GM12878 (cell line): ENCODE data around the gene DNPEP. TPM values are rescaled to one million over a fixed set of nuclear protein-coding genes. Genes with fewer than 3 reads are reported as not detected.

ENCODE experiments used
- ATAC-seq: fragments of 200-7000 bp; cut with Tn5 transposase; 3 replicates; pipeline ENCODE4 v1.9.1; 2020; ENCODE audit warnings: mild to moderate bottlenecking, moderate library complexity
- BruUV-seq: library from RNA; stranded (reverse); fragments of 400-500 nt; replicated peaks from 2 replicates; lab custom pipeline; 2021; lab: Mats Ljungman, UMichigan
- CTCF ChIA-PET: fragments of 300-600 bp; sonication (Branson Sonifier 250); formaldehyde crosslinking; extraction: SDS; loops from one replicate; lab custom pipeline; 2021; ENCODE audit warnings: inconsistent platforms; lab: Yijun Ruan, JAX
- POLR2A ChIA-PET: fragments of 350-600 bp; formaldehyde crosslinking; extraction: SDS; loops from one replicate; lab custom pipeline; 2021; ENCODE audit warnings: inconsistent platforms; lab: Charles Lee
- RAD21 ChIA-PET: fragments of 300-600 bp; sonication (Branson Sonifier 250); formaldehyde crosslinking; loops from one replicate; lab custom pipeline; 2023; ENCODE audit warnings: antibody characterized with exemption; ENCODE audit not compliant: unreplicated experiment; lab: Charles Lee
- SMC1A ChIA-PET: fragments of 300-600 bp; sonication (Branson Sonifier 250); formaldehyde crosslinking; loops from one replicate; lab custom pipeline; 2023; ENCODE audit not compliant: unreplicated experiment, uncharacterized antibody; lab: Charles Lee
- DNase-seq: peaks from one replicate; pipeline ENCODE4 v3.0.0-alpha.2; 2011; ENCODE audit warnings: low read depth, low spot score
- FAIRE-seq: peaks from 3 replicates; lab custom pipeline; 2011; peaks lifted over from hg19 to GRCh38; lab: Jason Lieb, UNC
- H2AFZ ChIP-seq: 2 replicates; pipeline ENCODE4 v1.6.0; 2011; ENCODE audit warnings: low read depth, low read length, control low read depth; ENCODE audit not compliant: control insufficient read depth
- H3K27ac ChIP-seq: 2 replicates; pipeline ENCODE4 v1.5.1; 2011; ENCODE audit warnings: control low read depth; ENCODE audit not compliant: control insufficient read depth, insufficient read depth
- H3K27me3 ChIP-seq, 2 experiments: replicated peaks in 1 of 2; 2 replicates each; pipeline versions ENCODE4 v1.6.0 to v1.6.1; 2011; ENCODE audit warnings: low read length in 1 of 2; ENCODE audit not compliant: control insufficient read depth in 2 of 2, insufficient read depth in 2 of 2
- H3K36me3 ChIP-seq, 2 experiments: 2 replicates each; pipeline ENCODE4 v1.5.1; 2011; ENCODE audit warnings: low read length in 1 of 2; ENCODE audit not compliant: control insufficient read depth in 2 of 2, insufficient read depth in 2 of 2
- H3K4me1 ChIP-seq: 2 replicates; pipeline ENCODE4 v1.6.1; 2011; ENCODE audit warnings: mild to moderate bottlenecking, low read length, moderate library complexity, mixed read lengths; ENCODE audit not compliant: control insufficient read depth, insufficient read depth
- H3K4me2 ChIP-seq: 2 replicates; pipeline ENCODE4 v1.6.0; 2011; ENCODE audit warnings: control low read depth; ENCODE audit not compliant: control insufficient read depth, insufficient read depth
- H3K4me3 ChIP-seq: fragments of 200-600 bp; sonication (generic); 2 replicates; pipeline ENCODE4 v1.5.1; 2016
- H3K79me2 ChIP-seq: 2 replicates; pipeline ENCODE4 v1.6.0; 2011; ENCODE audit warnings: low read length; ENCODE audit not compliant: control insufficient read depth, insufficient read depth
- H3K9ac ChIP-seq: 2 replicates; pipeline ENCODE4 v1.8.0; 2011; ENCODE audit warnings: low read length, control low read depth, mixed read lengths; ENCODE audit not compliant: control insufficient read depth, insufficient read depth
- H3K9me3 ChIP-seq: replicated peaks from 3 replicates; pipeline ENCODE4 v1.5.1; 2011; ENCODE audit warnings: mild to moderate bottlenecking, low read length; ENCODE audit not compliant: control insufficient read depth, insufficient read depth
- H4K20me1 ChIP-seq: 2 replicates; pipeline ENCODE4 v1.6.0; 2011; ENCODE audit not compliant: control insufficient read depth, insufficient read depth
- ASH2L ChIP-seq: fragments of 300-600, 200-600 bp; sonication (generic); IDR thresholded peaks from 2 replicates; pipeline ENCODE4 v1.6.1; 2017; ENCODE audit warnings: low read depth, mild to moderate bottlenecking, borderline replicate concordance
- CBX5 ChIP-seq: sonication (generic); IDR thresholded peaks from 2 replicates; pipeline ENCODE4 v1.6.1; 2016; ENCODE audit warnings: low read depth, moderate library complexity, mild to moderate bottlenecking, inconsistent platforms
- CREB1 ChIP-seq: IDR thresholded peaks from 2 replicates; pipeline ENCODE4 v1.6.1; 2012; ENCODE audit warnings: low read depth, mild to moderate bottlenecking, inconsistent platforms
- GATAD2B ChIP-seq: fragments of 450-650 bp; conservative IDR thresholded peaks from 2 replicates; pipeline ENCODE4 v1.6.1; 2017; ENCODE audit warnings: low read depth, mild to moderate bottlenecking, moderate library complexity
- NBN ChIP-seq: fragments of 450-650 bp; IDR thresholded peaks from 2 replicates; pipeline ENCODE4 v1.6.1; 2016
- NRF1 ChIP-seq: conservative IDR thresholded peaks from 2 replicates; pipeline ENCODE4 v1.6.1; 2011; ENCODE audit warnings: mild to moderate bottlenecking, low read depth, low read length, improper control_type of control experiment
- ZNF687 ChIP-seq: fragments of 450-650 bp; IDR thresholded peaks from 2 replicates; pipeline ENCODE4 v1.6.1; 2017; ENCODE audit warnings: mild to moderate bottlenecking, moderate library complexity
- WGBS: methylation state at CpG from one replicate; pipeline ENCODE4 v1.1.6; 2016; ENCODE audit warnings: low lambda C conversion rate; ENCODE audit not compliant: insufficient replicate concordance, insufficient coverage; ENCODE audit errors: missing lambda C conversion rate; 5-methylcytosine and 5-hydroxymethylcytosine counted together
- in situ Hi-C: fragments of 300-500 bp; cut with MboI; formaldehyde crosslinking; loops from 9 replicates; pipeline ENCODE4 v1.14.3; 2018; ENCODE audit warnings: mixed read lengths
- intact Hi-C: fragments of 100-400 bp; cut with micrococcal nuclease; formaldehyde crosslinking; loops from one replicate; pipeline ENCODE4 v1.14.2; 2022; ENCODE audit not compliant: unreplicated experiment
- polyA plus RNA-seq, 11 experiments: library from polyadenylated mRNA; depleted of rRNA in 4 of 11; unstranded in 6 of 11; stranded (reverse) in 5 of 11; fragments of >200 nt; fragmentation: Nextera tagmentation in 4 of 11; fragmentation: Illumina TruSeq in 1 of 11; extraction: Ambion mirVana in 4 of 11; extraction: Trizol in 1 of 11; gene quantifications; 1 replicate in 1 of 11; 2 replicates in 10 of 11; pipeline versions ENCODE4 v1.2.1 to v1.2.3, GENCODE V29; 2011 to 2016; ENCODE audit warnings: inconsistent platforms in 2 of 11, missing spikeins in 2 of 11, low read depth in 1 of 11
- total RNA-seq, 4 experiments: library from RNA; depleted of rRNA in 3 of 4; stranded (reverse); fragments of >200 nt in 3 of 4; fragmentation: Illumina TruSeq in 1 of 4; extraction: Trizol in 1 of 4; gene quantifications; 2 replicates each; pipeline versions ENCODE4 v1.2.1 to v1.2.3, GENCODE V29; 2013 to 2021

Gene DNPEP
- total and polyA plus RNA-seq, 10 of the 15 experiments (the other 5 are each of a cell fraction or from before 2014, with no cell fraction given), result 33.1 to 82.0 (median 64.1) TPM

GRCh38 chr2:219353129-219353528 lies 34.6 kb downstream of the DNPEP start:
- H3K79me2 ChIP-seq, result no peaks in the 10 kb centered on the region
- no peak overlapping the region for H3K4me2 ChIP-seq
- WGBS, result 38% methylated on average over 5 of the region's 5 CpGs
- ATAC-seq (no peak), DNase-seq (no peak)
- ChIA-PET POLR2A (no interaction called here), CTCF (interaction anchor here (0.7 to 3.7 kb wide), 10 partner anchors 8 to 220 kb away, joined by 3 to 18 read pairs (median 5); partner anchors contain the start of gene TUBA4A), SMC1A (interaction anchor here (1.1 kb wide), 1 partner anchor 11 kb away, joined by 3 read pairs; no protein-coding TSS in a partner anchor)
- H3K9ac ChIP-seq, result no peak overlapping the region
- intact Hi-C loops, result no loop called here
- BruUV-seq, result no TSS peak
- no peaks in the 10 kb centered on the region for H3K36me3 ChIP-seq
- H3K27ac ChIP-seq, result no peak overlapping the region
- no peaks in the 10 kb centered on the region for H3K9me3 ChIP-seq
- TF ChIP-seq CREB1, result no peak
- no peak for TF ChIP-seq ZNF687
- no peak for TF ChIP-seq NRF1
- TF ChIP-seq CBX5, result no peak
- no peak for TF ChIP-seq ASH2L
- TF ChIP-seq NBN, result no peak
- TF ChIP-seq GATAD2B, result no peak
- TF ChIP-seq, all 136 proteins: peak for 0
- Histone ChIP-seq H3K27me3 (peaks cover 0 to 2% of the 10 kb centered on the region in 2 experiments; a peak in 2 of 4 replicates), H4K20me1 (no peaks in the 10 kb centered on the region), H3K4me3 (no peak overlapping the region), H3K4me1 (no peaks in the 10 kb centered on the region), H2AFZ (no peak overlapping the region)
- in situ Hi-C loops, result no loop called here
- no peak for FAIRE-seq
- RAD21 ChIA-PET, result interaction anchor here (0.9 to 3.1 kb wide), 2 partner anchors 194 to 199 kb away, joined by 3 to 9 read pairs; no protein-coding TSS in a partner anchor
